Measurements from ENCODE around the gene BIN1. TPM values are rescaled to one million over a fixed set of nuclear protein-coding genes. Genes with fewer than 3 reads are reported as not detected.

Gene BIN1
- total RNA-seq, 2 experiments from 2014 or later: 1.5 to 14.1 TPM

- POLR2A ChIA-PET: interaction anchor here (0.6 to 0.7 kb wide), 3 partner anchors 10 to 1457 kb away, joined by 3 read pairs; no protein-coding TSS in a partner anchor
These were observed 42.4 kb upstream of the BIN1 start for GRCh38 chr2:127149384-127149783.

GRCh38 chr2:127146820-127147502 lies 40.0 kb upstream of the BIN1 start:
- Histone ChIP-seq H2AFZ (ENCODE audit: low read length) (no peak overlapping the region), H3K9me2 (ENCODE audit: insufficient read depth, low read length) (no peaks in the 10 kb centered on the region), H3K9me3 (ENCODE audit: low read length) (no peaks in the 10 kb centered on the region), H3K27ac (ENCODE audit: low read depth, low read length, poor library complexity, severe bottlenecking) (no peak overlapping the region), H4K20me1 (ENCODE audit: insufficient read depth, low read length) (no peaks in the 10 kb centered on the region), H3K4me1 (ENCODE audit: insufficient read depth, low read length, poor library complexity, severe bottlenecking) (no peaks in the 10 kb centered on the region), H3K4me2 (ENCODE audit: low read length) (no peak overlapping the region), H3K4me3 (ENCODE audit: low read depth, low read length, poor library complexity, severe bottlenecking) (no peak overlapping the region), H3K79me2 (ENCODE audit: insufficient read depth, low read depth, low read length) (no peaks in the 10 kb centered on the region), H3K36me3 (ENCODE audit: insufficient read depth, low read length) (no peaks in the 10 kb centered on the region)
- DNase-seq (ENCODE audit: low spot score): no peak
- intact Hi-C loops (cut with micrococcal nuclease; ENCODE audit: unreplicated experiment): no loop called here
- no TSS peak for BruUV-seq (replicated peaks)
- ChIA-PET CTCF (ENCODE audit: unreplicated experiment) (interaction anchor here (0.5 kb wide), 1 partner anchor 898 kb away, joined by 3 read pairs; no protein-coding TSS in a partner anchor), POLR2A (no interaction called here)
- TF ChIP-seq EZH2phosphoT487 (IDR thresholded peaks at IDR 0.05; ENCODE audit: borderline replicate concordance, low read depth, low read length) (no peak), CTCF (conservative IDR thresholded peaks at IDR 0.05; ENCODE audit: low read length) (no peak)

More at GRCh38 chr2:127149384-127149783, 42.4 kb upstream of the BIN1 start:
- no peak overlapping the region for H3K4me3 ChIP-seq (ENCODE audit: low read depth, low read length, poor library complexity, severe bottlenecking)
- CTCF ChIA-PET (ENCODE audit: unreplicated experiment): no interaction called here
- no peak overlapping the region for H3K27ac ChIP-seq (ENCODE audit: low read depth, low read length, poor library complexity, severe bottlenecking)
- H3K9me2 ChIP-seq (ENCODE audit: insufficient read depth, low read length): no peaks in the 10 kb centered on the region
- DNase-seq (ENCODE audit: low spot score): no peak
- no peak overlapping the region for H3K4me2 ChIP-seq (ENCODE audit: low read length)
- no peaks in the 10 kb centered on the region for H4K20me1 ChIP-seq (ENCODE audit: insufficient read depth, low read length)
- H3K4me1 ChIP-seq (ENCODE audit: insufficient read depth, low read length, poor library complexity, severe bottlenecking): no peaks in the 10 kb centered on the region
- TF ChIP-seq CTCF (conservative IDR thresholded peaks at IDR 0.05; ENCODE audit: low read length): no peak
- TF ChIP-seq EZH2phosphoT487 (IDR thresholded peaks at IDR 0.05; ENCODE audit: borderline replicate concordance, low read depth, low read length): no peak
- BruUV-seq (replicated peaks): no TSS peak
- no peaks in the 10 kb centered on the region for H3K79me2 ChIP-seq (ENCODE audit: insufficient read depth, low read depth, low read length)
- intact Hi-C loops (cut with micrococcal nuclease; ENCODE audit: unreplicated experiment): no loop called here
- H2AFZ ChIP-seq (ENCODE audit: low read length): no peak overlapping the region
- H3K9me3 ChIP-seq (ENCODE audit: low read length): no peaks in the 10 kb centered on the region
- no peaks in the 10 kb centered on the region for H3K36me3 ChIP-seq (ENCODE audit: insufficient read depth, low read length)

GRCh38 chr2:127146071-127146725 lies 39.2 kb upstream of the BIN1 start:
- Histone ChIP-seq H4K20me1 (ENCODE audit: insufficient read depth, low read length) (no peaks in the 10 kb centered on the region), H3K4me3 (ENCODE audit: low read depth, low read length, poor library complexity, severe bottlenecking) (no peak overlapping the region), H2AFZ (ENCODE audit: low read length) (no peak overlapping the region), H3K27ac (ENCODE audit: low read depth, low read length, poor library complexity, severe bottlenecking) (no peak overlapping the region), H3K79me2 (ENCODE audit: insufficient read depth, low read depth, low read length) (no peaks in the 10 kb centered on the region), H3K9me3 (ENCODE audit: low read length) (no peaks in the 10 kb centered on the region), H3K4me2 (ENCODE audit: low read length) (no peak overlapping the region), H3K9me2 (ENCODE audit: insufficient read depth, low read length) (no peaks in the 10 kb centered on the region), H3K4me1 (ENCODE audit: insufficient read depth, low read length, poor library complexity, severe bottlenecking) (no peaks in the 10 kb centered on the region), H3K36me3 (ENCODE audit: insufficient read depth, low read length) (no peaks in the 10 kb centered on the region)
- ChIA-PET POLR2A (no interaction called here), CTCF (ENCODE audit: unreplicated experiment) (no interaction called here)
- intact Hi-C loops (cut with micrococcal nuclease; ENCODE audit: unreplicated experiment): no loop called here
- TF ChIP-seq EZH2phosphoT487 (IDR thresholded peaks at IDR 0.05; ENCODE audit: borderline replicate concordance, low read depth, low read length) (no peak), CTCF (conservative IDR thresholded peaks at IDR 0.05; ENCODE audit: low read length) (no peak)
- no TSS peak for BruUV-seq (replicated peaks)
- DNase-seq (ENCODE audit: low spot score): no peak
